ENCODE measurements around the gene ZDHHC14. TPM values are rescaled to one million over a fixed set of nuclear protein-coding genes. Genes with fewer than 3 reads are reported as not detected.

ZDHHC14 gene
- total and polyA plus RNA-seq, 4 donors: 4.3 to 18.3 (median 8.9) TPM

- no peaks in the 10 kb centered on the region for H3K36me3 ChIP-seq (ENCODE audit: control insufficient read depth in 4 of 4, insufficient read depth in 4 of 4, low read length in 4 of 4)
- DNase-seq (no peak), ATAC-seq (ENCODE audit: insufficient read depth, low FRiP score) (no peak)
- TF ChIP-seq CTCF (IDR thresholded peaks at IDR 0.05; ENCODE audit: control extremely low read depth, extremely low read depth): no peak
- no peaks in the 10 kb centered on the region for H3K27me3 ChIP-seq (ENCODE audit: control insufficient read depth in 3 of 3, insufficient read depth in 3 of 3, low read length in 2 of 3)
- WGBS, 2 donors: 75 to 84% methylated on average over 3 of the region's 3 CpGs
- no peak overlapping the region for H3K4me3 ChIP-seq
- H3K9me3 ChIP-seq (ENCODE audit: control insufficient read depth in 4 of 4, insufficient read depth in 3 of 4, low read length in 3 of 4): no peaks in the 10 kb centered on the region
- no peak overlapping the region for H3K9ac ChIP-seq (ENCODE audit: insufficient read depth in 1 of 2, low read length in 2 of 2)
- H3K4me1 ChIP-seq (ENCODE audit: control insufficient read depth in 5 of 5, insufficient read depth in 5 of 5, low read length in 5 of 5): no peaks in the 10 kb centered on the region
- no peak overlapping the region for H3K27ac ChIP-seq (ENCODE audit: low read depth in 1 of 2, low read length in 1 of 2)
Measured at GRCh38 chr6:157708239-157708638, 327.2 kb downstream of the ZDHHC14 start.

GRCh38 chr6:157708933-157709332 lies 327.9 kb downstream of the ZDHHC14 start:
- ATAC-seq (ENCODE audit: insufficient read depth, low FRiP score) (no peak), DNase-seq (no peak)
- no peaks in the 10 kb centered on the region for H3K9me3 ChIP-seq (ENCODE audit: control insufficient read depth in 4 of 4, insufficient read depth in 3 of 4, low read length in 3 of 4)
- no peaks in the 10 kb centered on the region for H3K27me3 ChIP-seq (ENCODE audit: control insufficient read depth in 3 of 3, insufficient read depth in 3 of 3, low read length in 2 of 3)
- TF ChIP-seq CTCF (IDR thresholded peaks at IDR 0.05; ENCODE audit: control extremely low read depth, extremely low read depth): no peak
- no peaks in the 10 kb centered on the region for H3K36me3 ChIP-seq (ENCODE audit: control insufficient read depth in 4 of 4, insufficient read depth in 4 of 4, low read length in 4 of 4)
- 80 to 85% methylated on average over 4 to 7 of the region's 7 CpGs for WGBS, 2 donors
- no peak overlapping the region for H3K27ac ChIP-seq (ENCODE audit: low read depth in 1 of 2, low read length in 1 of 2)
- H3K4me3 ChIP-seq: no peak overlapping the region
- peaks cover 0 to 4% (median 0%) of the 10 kb centered on the region in 5 donors for H3K4me1 ChIP-seq (ENCODE audit: control insufficient read depth in 5 of 5, insufficient read depth in 5 of 5, low read length in 5 of 5)
- no peak overlapping the region for H3K9ac ChIP-seq (ENCODE audit: insufficient read depth in 1 of 2, low read length in 2 of 2)

GRCh38 chr6:157709555-157709954 lies 328.6 kb downstream of the ZDHHC14 start:
- no peak for TF ChIP-seq CTCF (IDR thresholded peaks at IDR 0.05; ENCODE audit: control extremely low read depth, extremely low read depth)
- Histone ChIP-seq H3K4me3 (no peak overlapping the region), H3K9me3 (ENCODE audit: control insufficient read depth in 4 of 4, insufficient read depth in 3 of 4, low read length in 3 of 4) (no peaks in the 10 kb centered on the region), H3K4me1 (ENCODE audit: control insufficient read depth in 5 of 5, insufficient read depth in 5 of 5, low read length in 5 of 5) (peaks cover 0 to 7% (median 0%) of the 10 kb centered on the region in 5 donors), H3K9ac (ENCODE audit: insufficient read depth in 1 of 2, low read length in 2 of 2) (no peak overlapping the region), H3K27me3 (ENCODE audit: control insufficient read depth in 3 of 3, insufficient read depth in 3 of 3, low read length in 2 of 3) (no peaks in the 10 kb centered on the region), H3K27ac (ENCODE audit: low read depth in 1 of 2, low read length in 1 of 2) (no peak overlapping the region), H3K36me3 (ENCODE audit: control insufficient read depth in 4 of 4, insufficient read depth in 4 of 4, low read length in 4 of 4) (no peaks in the 10 kb centered on the region)
- no peak for ATAC-seq (ENCODE audit: insufficient read depth, low FRiP score)
- DNase-seq: no peak
- WGBS, 2 donors: 80 to 84% methylated on average over 7 of the region's 7 CpGs

GRCh38 chr6:157710604-157711003 lies 329.6 kb downstream of the ZDHHC14 start:
- DNase-seq (no peak), ATAC-seq (ENCODE audit: insufficient read depth, low FRiP score) (no peak)
- H3K36me3 ChIP-seq (ENCODE audit: control insufficient read depth in 4 of 4, insufficient read depth in 4 of 4, low read length in 4 of 4): no peaks in the 10 kb centered on the region
- no peak overlapping the region for H3K27ac ChIP-seq (ENCODE audit: low read depth in 1 of 2, low read length in 1 of 2)
- H3K4me3 ChIP-seq: no peak overlapping the region
- H3K9ac ChIP-seq (ENCODE audit: insufficient read depth in 1 of 2, low read length in 2 of 2): no peak overlapping the region
- WGBS, 2 donors: 89% methylated on average over 7 of the region's 7 CpGs
- peaks cover 0 to 8% (median 5%) of the 10 kb centered on the region in 5 donors for H3K4me1 ChIP-seq (ENCODE audit: control insufficient read depth in 5 of 5, insufficient read depth in 5 of 5, low read length in 5 of 5)
- no peak for TF ChIP-seq CTCF (IDR thresholded peaks at IDR 0.05; ENCODE audit: control extremely low read depth, extremely low read depth)
- no peaks in the 10 kb centered on the region for H3K9me3 ChIP-seq (ENCODE audit: control insufficient read depth in 4 of 4, insufficient read depth in 3 of 4, low read length in 3 of 4)
- no peaks in the 10 kb centered on the region for H3K27me3 ChIP-seq (ENCODE audit: control insufficient read depth in 3 of 3, insufficient read depth in 3 of 3, low read length in 2 of 3)

Measured in lung (tissue), 12 donors.